IMR-90 (cell line): ENCODE measurements around the gene KMT2E. TPM values are rescaled to one million over a fixed set of nuclear protein-coding genes. Genes with fewer than 3 reads are reported as not detected.

Experiments
- ATAC-seq: fragments of 200-7000 bp; cut with Tn5 transposase; 2 replicates; pipeline ENCODE4 v1.9.1; 2020; ENCODE audit warnings: low read depth, mild to moderate bottlenecking, moderate library complexity
- BruUV-seq: library from RNA; stranded (reverse); fragments of 400-500 nt; replicated peaks from 2 replicates; lab custom pipeline; 2021; lab: Mats Ljungman, UMichigan
- CTCF ChIA-PET: fragments of 300-600 bp; formaldehyde crosslinking; extraction: SDS; loops from one replicate; lab custom pipeline; 2021; ENCODE audit warnings: antibody characterized with exemption; lab: Yijun Ruan, JAX
- POLR2A ChIA-PET: fragments of 300-600 bp; sonication (Branson Sonifier 250); formaldehyde crosslinking; loops from one replicate; lab custom pipeline; 2022; ENCODE audit warnings: antibody characterized with exemption; ENCODE audit not compliant: unreplicated experiment; lab: Charles Lee
- DNase-seq: peaks from one replicate; pipeline ENCODE4 v3.0.0; 2013
- H2AFZ ChIP-seq: replicated peaks from 2 replicates; pipeline ENCODE3; 2013; ENCODE audit warnings: low read length, mild to moderate bottlenecking; ENCODE audit not compliant: poor library complexity
- H2AK5ac ChIP-seq: 2 replicates; pipeline ENCODE4 v1.6.1; 2013; ENCODE audit warnings: low read depth, low read length, inconsistent platforms
- H2AK9ac ChIP-seq: replicated peaks from 2 replicates; pipeline ENCODE3; 2013; ENCODE audit warnings: mild to moderate bottlenecking, low read depth, low read length, moderate library complexity; ENCODE audit not compliant: poor library complexity
- H2BK120ac ChIP-seq: 2 replicates; pipeline ENCODE4 v1.6.1; 2013; ENCODE audit warnings: low read depth, low read length, inconsistent platforms
- H2BK15ac ChIP-seq: 3 replicates; pipeline ENCODE4 v1.6.1; 2013; ENCODE audit warnings: low read depth, low read length, inconsistent platforms
- H2BK20ac ChIP-seq: 2 replicates; pipeline ENCODE4 v1.6.1; 2013; ENCODE audit warnings: low read depth, mild to moderate bottlenecking, inconsistent platforms, low read length, moderate library complexity
- H2BK5ac ChIP-seq: 2 replicates; pipeline ENCODE4 v1.6.1; 2013; ENCODE audit warnings: mild to moderate bottlenecking, low read depth, low read length, inconsistent platforms; ENCODE audit not compliant: poor library complexity, severe bottlenecking
- H3K14ac ChIP-seq: replicated peaks from 2 replicates; pipeline ENCODE4 v1.6.1; 2013; ENCODE audit warnings: low read depth, low read length, inconsistent platforms
- H3K18ac ChIP-seq: 2 replicates; pipeline ENCODE4 v1.6.1; 2013; ENCODE audit warnings: low read depth, low read length, control low read depth
- H3K23ac ChIP-seq: 2 replicates; pipeline ENCODE4 v1.6.1; 2013; ENCODE audit warnings: low read depth, low read length, inconsistent platforms
- H3K27ac ChIP-seq: 2 replicates; pipeline ENCODE4 v1.5.1; 2013; ENCODE audit warnings: mild to moderate bottlenecking, control low read depth, low read length; ENCODE audit not compliant: insufficient read depth
- H3K27me3 ChIP-seq: 2 replicates; pipeline ENCODE4 v1.6.1; 2013; ENCODE audit warnings: low read length; ENCODE audit not compliant: control insufficient read depth, insufficient read depth
- H3K36me3 ChIP-seq: 2 replicates; pipeline ENCODE4 v1.6.1; 2013; ENCODE audit warnings: low read length, mixed read lengths; ENCODE audit not compliant: control insufficient read depth, insufficient read depth
- H3K4ac ChIP-seq: 2 replicates; pipeline ENCODE4 v1.6.1; 2013; ENCODE audit warnings: low read depth, low read length, inconsistent platforms
- H3K4me1 ChIP-seq: 2 replicates; pipeline ENCODE4 v1.6.1; 2013; ENCODE audit warnings: low read length, mixed read lengths; ENCODE audit not compliant: control insufficient read depth, insufficient read depth
- H3K4me2 ChIP-seq: 2 replicates; pipeline ENCODE4 v1.6.1; 2013; ENCODE audit warnings: low read depth, mild to moderate bottlenecking, control low read depth, low read length, moderate library complexity
- H3K4me3 ChIP-seq: 2 replicates; pipeline ENCODE4 v1.5.1; 2013; ENCODE audit warnings: low read depth, mild to moderate bottlenecking, control low read depth, low read length, moderate library complexity; ENCODE audit not compliant: insufficient read depth
- H3K56ac ChIP-seq: 2 replicates; pipeline ENCODE4 v1.6.1; 2013; ENCODE audit warnings: low read length, inconsistent platforms; ENCODE audit not compliant: insufficient read depth; ENCODE audit errors: extremely low read depth
- H3K79me1 ChIP-seq, 2 experiments: 2 replicates each; pipeline ENCODE4 v1.6.1; 2013; ENCODE audit warnings: low read length in 2 of 2, inconsistent platforms in 1 of 2, low read depth in 1 of 2
- H3K9ac ChIP-seq: 2 replicates; pipeline ENCODE4 v1.6.1; 2013; ENCODE audit warnings: low read depth, low read length, control low read depth
- H3K9me1 ChIP-seq: 2 replicates; pipeline ENCODE4 v1.6.1; 2013; ENCODE audit warnings: low read length, inconsistent platforms; ENCODE audit not compliant: insufficient read depth
- H3K9me3 ChIP-seq: 2 replicates; pipeline ENCODE4 v1.6.1; 2013; ENCODE audit warnings: low read length; ENCODE audit not compliant: control insufficient read depth, insufficient read depth
- H4K20me1 ChIP-seq: 2 replicates; pipeline ENCODE4 v1.6.1; 2013; ENCODE audit warnings: low read length, inconsistent platforms; ENCODE audit not compliant: insufficient read depth
- H4K5ac ChIP-seq: 2 replicates; pipeline ENCODE4 v1.6.1; 2013; ENCODE audit warnings: mild to moderate bottlenecking, low read depth, low read length, control low read depth
- H4K8ac ChIP-seq, 2 experiments: 2 replicates each; pipeline ENCODE4 v1.6.1; 2013; ENCODE audit warnings: low read depth in 2 of 2, low read length in 2 of 2, control low read depth in 1 of 2, inconsistent platforms in 1 of 2
- H4K91ac ChIP-seq: 2 replicates; pipeline ENCODE4 v1.6.1; 2013; ENCODE audit warnings: low read depth, low read length, inconsistent platforms; ENCODE audit not compliant: insufficient read depth
- FOS ChIP-seq: fragments of 150-350 bp; IDR thresholded peaks from 2 replicates; pipeline ENCODE4 v1.6.1; 2016; ENCODE audit warnings: low read depth, low read length
- MAZ ChIP-seq: IDR thresholded peaks from 2 replicates; pipeline ENCODE4 v1.6.1; 2012; ENCODE audit warnings: low read depth, mild to moderate bottlenecking, low read length, improper control_type of control experiment, moderate library complexity, borderline replicate concordance
- NFE2L2 ChIP-seq: fragments of 150-350 bp; IDR thresholded peaks from 2 replicates; pipeline ENCODE4 v1.6.1; 2016; ENCODE audit warnings: low read depth, mild to moderate bottlenecking, low read length
- RFX5 ChIP-seq: IDR thresholded peaks from 2 replicates; pipeline ENCODE4 v1.8.0; 2012; ENCODE audit warnings: low read depth, mild to moderate bottlenecking, low read length, moderate library complexity
- WGBS, 2 experiments: methylation state at CpG; one replicate each; pipeline versions ENCODE4 v1.1.5 to v1.1.7; 2013; ENCODE audit warnings: missing lambda C conversion rate in 2 of 2; ENCODE audit not compliant: insufficient read length in 1 of 2; ENCODE audit errors: extremely low coverage in 2 of 2; 5-methylcytosine and 5-hydroxymethylcytosine counted together
- dilution Hi-C: fragments of 300-500 bp; cut with HindIII; formaldehyde crosslinking; loops from one replicate; pipeline ENCODE4 v1.14.3; 2018; ENCODE audit warnings: low sequenced_read_pairs; ENCODE audit not compliant: unreplicated experiment
- in situ Hi-C: fragments of 300-500 bp; cut with MboI; formaldehyde crosslinking; loops from 3 replicates; pipeline ENCODE4 v1.14.3; 2019; ENCODE audit warnings: low sequenced_read_pairs, inconsistent platforms, mixed read lengths
- intact Hi-C: fragments of 100-400 bp; cut with micrococcal nuclease; formaldehyde crosslinking; loops from 2 replicates; pipeline ENCODE4 v1.10.0; 2022
- polyA plus RNA-seq, 3 experiments: library from polyadenylated mRNA; depleted of rRNA; stranded (reverse); fragments of >200 nt; gene quantifications; 2 replicates each; pipeline ENCODE4 v1.2.3, GENCODE V29; 2012; ENCODE audit warnings: low replicate concordance in 1 of 3
- total RNA-seq: library from RNA; depleted of rRNA; stranded (reverse); fragments of >200 nt; gene quantifications from 2 replicates; pipeline ENCODE4 v1.2.3, GENCODE V29; 2012
- TF ChIP-seq, protein P1 (sequence below): fragments of 150-350 bp; IDR thresholded peaks from 2 replicates; pipeline ENCODE4 v1.6.1; 2016; ENCODE audit warnings: low read depth, mild to moderate bottlenecking, low read length, moderate library complexity, borderline replicate concordance

Gene KMT2E
- total and polyA plus RNA-seq, 2 of the 4 experiments (the other 2 are of a cell fraction), result 16.8 to 79.2 TPM

DNA sequence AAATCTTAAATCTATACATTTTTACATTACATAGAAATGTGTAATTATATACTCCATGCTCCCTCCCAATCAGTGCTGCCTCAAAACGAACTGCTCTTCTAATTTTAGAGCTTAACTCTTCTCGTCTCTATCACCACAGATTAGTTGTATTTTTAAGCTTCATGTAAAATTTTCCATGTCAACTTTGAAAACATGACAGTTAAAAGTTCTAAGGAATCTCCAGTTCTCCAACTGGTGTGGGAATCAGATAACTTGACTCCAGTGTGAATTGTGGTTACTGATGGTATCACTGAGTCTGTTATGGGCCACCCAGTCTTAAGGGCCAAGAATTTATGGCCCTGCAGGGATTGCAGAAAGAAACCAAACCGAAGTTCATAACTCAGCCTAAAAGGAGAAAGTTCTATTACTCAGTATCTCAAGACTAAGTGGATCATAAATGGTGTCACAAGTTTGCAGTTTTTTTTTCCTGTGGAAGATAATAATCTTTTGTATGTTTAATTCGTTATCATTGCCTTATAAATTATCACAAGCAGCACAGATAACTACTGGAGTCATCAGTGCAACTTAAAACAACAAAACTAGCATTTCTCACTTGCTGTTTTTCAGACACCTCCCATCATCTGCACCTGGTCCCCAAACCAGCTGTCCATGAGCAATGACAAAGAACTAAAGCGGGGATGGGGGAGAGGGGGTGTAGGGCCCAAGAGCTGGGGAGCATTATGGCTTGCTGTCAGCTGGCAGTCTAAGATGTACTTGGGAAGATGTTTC is 31.5 kb upstream of the KMT2E start:
- H3K4me1 ChIP-seq, result peaks cover 16% of the 10 kb centered on the region
- H4K20me1 ChIP-seq, result peaks cover 7% of the 10 kb centered on the region; the same call in 1 of the 2 replicates
- H3K56ac ChIP-seq, result no peak overlapping the region
- no peak overlapping the region for H2AK9ac ChIP-seq
- dilution Hi-C loops (no loop called here), in situ Hi-C loops (no loop called here), intact Hi-C loops (no loop called here)
- H3K4me2 ChIP-seq, result peak overlapping the region; percentile 88; the same call in 1 of the 2 replicates
- H3K18ac ChIP-seq, result no peak overlapping the region
- H2AK5ac ChIP-seq, result peak overlapping the region; percentile 91; the same call in 1 of the 2 replicates
- peak overlapping the region; percentile 49; the same call in 1 of the 2 replicates for H3K23ac ChIP-seq
- ATAC-seq (no peak), DNase-seq (no peak)
- H3K36me3 ChIP-seq, result 0 out of 2 replicates have a peak, but pooled peaks cover 2% of the 10 kb centered on the region
- no peaks in the 10 kb centered on the region for H3K27me3 ChIP-seq
- peak overlapping the region; percentile 94 for H3K4ac ChIP-seq
- H2BK15ac ChIP-seq, result 0 out of 3 replicates have a peak overlapping the region, but pooled peaks have one; percentile 10
- peaks cover 6% of the 10 kb centered on the region; the same call in 1 of the 2 replicates for H3K9me1 ChIP-seq
- peak overlapping the region; percentile 16 for H4K91ac ChIP-seq
- ChIA-PET POLR2A (no interaction called here), CTCF (interaction anchor here (1.2 kb wide), 1 partner anchor 19 kb away, joined by 3 read pairs; no protein-coding TSS in a partner anchor)
- H2BK20ac ChIP-seq, result no peak overlapping the region
- H2BK120ac ChIP-seq, result peak overlapping the region; percentile 4; the same call in 1 of the 2 replicates
- no TSS peak for BruUV-seq
- H4K8ac ChIP-seq, result peak overlapping the region; percentile 82 to 99
- peak overlapping the region; percentile 99; the same call in 1 of the 2 replicates for H3K14ac ChIP-seq
- H3K79me1 ChIP-seq, result peaks cover 28 to 69% of the 10 kb centered on the region in 2 experiments
- H3K27ac ChIP-seq, result peak overlapping the region; percentile 39; the same call in 1 of the 2 replicates
- no peak overlapping the region for H3K4me3 ChIP-seq
- no peak overlapping the region for H2AFZ ChIP-seq
- H2BK5ac ChIP-seq, result peak overlapping the region; percentile 13
- H3K9ac ChIP-seq, result peak overlapping the region; percentile 25
- no CpG with 5 or more reads among the region's 5 CpGs for WGBS, 2 experiments
- no peaks in the 10 kb centered on the region for H3K9me3 ChIP-seq
- H4K5ac ChIP-seq, result peak overlapping the region; percentile 94
- TF ChIP-seq MAZ (no peak), NFE2L2 (no peak), RFX5 (no peak), FOS (no peak)
- TF ChIP-seq, protein P1, sequence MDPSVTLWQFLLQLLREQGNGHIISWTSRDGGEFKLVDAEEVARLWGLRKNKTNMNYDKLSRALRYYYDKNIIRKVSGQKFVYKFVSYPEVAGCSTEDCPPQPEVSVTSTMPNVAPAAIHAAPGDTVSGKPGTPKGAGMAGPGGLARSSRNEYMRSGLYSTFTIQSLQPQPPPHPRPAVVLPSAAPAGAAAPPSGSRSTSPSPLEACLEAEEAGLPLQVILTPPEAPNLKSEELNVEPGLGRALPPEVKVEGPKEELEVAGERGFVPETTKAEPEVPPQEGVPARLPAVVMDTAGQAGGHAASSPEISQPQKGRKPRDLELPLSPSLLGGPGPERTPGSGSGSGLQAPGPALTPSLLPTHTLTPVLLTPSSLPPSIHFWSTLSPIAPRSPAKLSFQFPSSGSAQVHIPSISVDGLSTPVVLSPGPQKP, result no peak
